HepG2 (cell line): ENCODE results near the gene AGER. TPM values are rescaled to one million over a fixed set of nuclear protein-coding genes. Genes with fewer than 3 reads are reported as not detected.

Source experiments
- BATF2 ChIP-seq: sonication (generic); formaldehyde crosslinking; IDR thresholded peaks from 2 replicates; pipeline ENCODE4 v1.8.0; 2022; ENCODE audit warnings: mild to moderate bottlenecking, missing genetic modification reagents, moderate library complexity
- CEBPB ChIP-seq: IDR thresholded peaks from 2 replicates; pipeline ENCODE4 v1.6.1; 2011; ENCODE audit warnings: low read depth, low read length, improper control_type of control experiment, borderline replicate concordance
- EED ChIP-seq: sonication (generic); formaldehyde crosslinking; IDR thresholded peaks from 2 replicates; pipeline ENCODE4 v1.5.0; 2020; ENCODE audit warnings: mild to moderate bottlenecking, missing genetic modification reagents
- ETV5 ChIP-seq: IDR thresholded peaks from 2 replicates; pipeline ENCODE4 v1.6.1; 2018; ENCODE audit warnings: missing biosample characterization, missing genetic modification reagents, inconsistent platforms, borderline replicate concordance
- HINFP ChIP-seq: sonication (generic); formaldehyde crosslinking; IDR thresholded peaks from 2 replicates; pipeline ENCODE4 v1.4.0; 2020; ENCODE audit warnings: low read depth, mild to moderate bottlenecking, missing genetic modification reagents
- HNRNPL ChIP-seq: fragments of 200-400 bp; formaldehyde crosslinking; IDR thresholded peaks from 2 replicates; pipeline ENCODE4 v1.6.1; 2017; ENCODE audit warnings: mild to moderate bottlenecking, low read depth, low read length
- HOXA3 ChIP-seq: sonication (generic); formaldehyde crosslinking; IDR thresholded peaks from 2 replicates; pipeline ENCODE4 v1.5.0; 2020; ENCODE audit warnings: missing genetic modification reagents
- KDM3A ChIP-seq: IDR thresholded peaks from 2 replicates; pipeline ENCODE4 v1.6.1; 2018; ENCODE audit warnings: low read depth, missing compliant biosample characterization
- KDM4B ChIP-seq: sonication (generic); formaldehyde crosslinking; IDR thresholded peaks from 2 replicates; pipeline ENCODE4 v1.4.0; 2020; ENCODE audit warnings: missing genetic modification reagents
- MAFG ChIP-seq: sonication (generic); formaldehyde crosslinking; IDR thresholded peaks from 2 replicates; pipeline ENCODE4 v1.5.1; 2020; ENCODE audit warnings: mild to moderate bottlenecking, missing genetic modification reagents
- MED1 ChIP-seq: sonication (generic); formaldehyde crosslinking; IDR thresholded peaks from 2 replicates; pipeline ENCODE4 v1.4.0; 2020; ENCODE audit warnings: missing genetic modification reagents
- MLLT10 ChIP-seq: sonication (generic); formaldehyde crosslinking; IDR thresholded peaks from 2 replicates; pipeline ENCODE4 v1.4.0; 2020; ENCODE audit warnings: missing genetic modification reagents
- MTA1 ChIP-seq: sonication (generic); formaldehyde crosslinking; IDR thresholded peaks from 2 replicates; pipeline ENCODE4 v1.4.0; 2020; ENCODE audit warnings: missing genetic modification reagents, mild to moderate bottlenecking, borderline replicate concordance
- NFIB ChIP-seq: sonication (generic); formaldehyde crosslinking; IDR thresholded peaks from 2 replicates; pipeline ENCODE4 v1.9.0; 2021; ENCODE audit warnings: missing genetic modification reagents, mild to moderate bottlenecking, borderline replicate concordance
- PAXIP1 ChIP-seq: sonication (generic); formaldehyde crosslinking; conservative IDR thresholded peaks from 2 replicates; pipeline ENCODE4 v1.4.0; 2020; ENCODE audit warnings: mild to moderate bottlenecking, missing genetic modification reagents, moderate library complexity
- PCBP2 ChIP-seq: fragments of 200-400 bp; formaldehyde crosslinking; optimal IDR thresholded peaks from 2 replicates; pipeline ENCODE3; 2018; ENCODE audit warnings: low read length, low read depth; ENCODE audit not compliant: poor library complexity, severe bottlenecking
- POLR2A ChIP-seq, 2 experiments: IDR thresholded peaks; 2 replicates each; pipeline ENCODE4 v1.6.1; 2011; ENCODE audit warnings: low read depth in 2 of 2, low read length in 2 of 2, mild to moderate bottlenecking in 1 of 2, moderate library complexity in 1 of 2; ENCODE audit not compliant: insufficient read depth in 1 of 2
- PPARG ChIP-seq: conservative IDR thresholded peaks from 2 replicates; pipeline ENCODE4 v1.6.1; 2016; ENCODE audit warnings: missing biosample characterization, missing genetic modification reagents
- STAT6 ChIP-seq: sonication (generic); formaldehyde crosslinking; IDR thresholded peaks from 2 replicates; pipeline ENCODE4 v1.4.0; 2020; ENCODE audit warnings: missing genetic modification reagents, mild to moderate bottlenecking, borderline replicate concordance
- TARDBP ChIP-seq: sonication (generic); formaldehyde crosslinking; IDR thresholded peaks from 2 replicates; pipeline ENCODE4 v1.8.0; 2022; ENCODE audit warnings: mild to moderate bottlenecking, missing genetic modification reagents
- ZFY ChIP-seq: sonication (generic); formaldehyde crosslinking; IDR thresholded peaks from 2 replicates; pipeline ENCODE4 v1.4.0; 2020; ENCODE audit warnings: missing genetic modification reagents
- ZNF24 ChIP-seq: fragments of 450-650 bp; IDR thresholded peaks from 2 replicates; pipeline ENCODE4 v1.6.1; 2017; ENCODE audit warnings: antibody characterized with exemption, mild to moderate bottlenecking
- ZNF335 ChIP-seq: sonication (generic); formaldehyde crosslinking; IDR thresholded peaks from 2 replicates; pipeline ENCODE4 v1.4.0; 2020; ENCODE audit warnings: missing genetic modification reagents
- ZNF7 ChIP-seq: IDR thresholded peaks from 2 replicates; pipeline ENCODE4 v1.6.1; 2016; ENCODE audit warnings: missing biosample characterization, missing genetic modification reagents
- polyA plus RNA-seq, 8 experiments: library from polyadenylated mRNA; depleted of rRNA in 3 of 8; stranded (reverse) in 7 of 8; unstranded in 1 of 8; fragments of >200 nt; fragmentation: Illumina TruSeq in 4 of 8; extraction: Trizol in 4 of 8; gene quantifications; 2 replicates each; pipeline versions ENCODE4 v1.2.1 to v1.2.3, GENCODE V29; 2011 to 2016; ENCODE audit warnings: low read depth in 4 of 8, missing spikeins in 1 of 8, mixed read lengths in 1 of 8; ENCODE audit not compliant: insufficient read depth in 1 of 8
- total RNA-seq, 5 experiments: library from RNA; depleted of rRNA; stranded (reverse); fragments of >200 nt; fragmentation: Illumina TruSeq; extraction: Trizol; gene quantifications; 2 replicates each; pipeline ENCODE4 v1.2.3, GENCODE V29; 2016; ENCODE audit warnings: low read depth in 1 of 5

The AGER gene
- total and polyA plus RNA-seq, 2 of the 13 experiments (the other 11 are each of a cell fraction or from before 2014, with no cell fraction given): 1.9 to 5.1 TPM

- TF ChIP-seq CEBPB (no peak), KDM3A (CRISPR knock-in tag) (no peak), ZNF335 (CRISPR knock-in tag) (no peak), MED1 (CRISPR knock-in tag) (no peak), BATF2 (CRISPR knock-in tag) (no peak), MLLT10 (CRISPR knock-in tag) (no peak), ZFY (CRISPR knock-in tag) (no peak), NFIB (CRISPR knock-in tag) (no peak), POLR2A (IDR thresholded peaks at IDR 0.05; ENCODE audit: insufficient read depth in 1 of 2, low read depth in 2 of 2, low read length in 2 of 2) (peak; percentile 22 to 26; a peak in 1 of 4 replicates), ZNF7 (CRISPR knock-in tag) (no peak), PAXIP1 (CRISPR knock-in tag) (no peak), KDM4B (CRISPR knock-in tag) (no peak), TARDBP (CRISPR knock-in tag) (no peak), PCBP2 (no peak), HINFP (CRISPR knock-in tag) (no peak), MAFG (CRISPR knock-in tag) (no peak), EED (CRISPR knock-in tag) (0 out of 2 replicates have a peak, but pooled peaks have one; percentile 30), MTA1 (CRISPR knock-in tag) (no peak), HOXA3 (no peak), STAT6 (CRISPR knock-in tag) (no peak), ZNF24 (no peak), ETV5 (CRISPR knock-in tag) (no peak), HNRNPL (0 out of 2 replicates have a peak, but pooled peaks have one; percentile 48), PPARG (CRISPR knock-in tag) (no peak)
Observed at GRCh38 chr6:32168807-32169591, 15.1 kb downstream of the AGER start (continued).
